CD14-positive monocyte (primary cell): Measurements from ENCODE around the gene ASPSCR1. TPM values are rescaled to one million over a fixed set of nuclear protein-coding genes. Genes with fewer than 3 reads are reported as not detected.

Experiments
- DNase-seq, 3 donors: peaks; one replicate each; pipeline ENCODE4 v3.0.0-alpha.2; 2011 to 2022
- H2AFZ ChIP-seq: 2 replicates; pipeline ENCODE4 v1.6.0; 2012; ENCODE audit warnings: mild to moderate bottlenecking, low read depth, low read length, inconsistent platforms; ENCODE audit not compliant: insufficient read depth, poor library complexity, severe bottlenecking
- H3K27ac ChIP-seq, 2 donors: 1 replicate in 1 of 2; 2 replicates in 1 of 2; pipeline ENCODE4 v1.5.1; 2012 to 2013; ENCODE audit warnings: low read length in 2 of 2, control low read depth in 1 of 2, inconsistent platforms in 1 of 2, low read depth in 1 of 2, mild to moderate bottlenecking in 1 of 2
- H3K27me3 ChIP-seq, 2 donors: one replicate each; pipeline versions ENCODE4 v1.6.0 to v1.6.1; 2011 to 2013; ENCODE audit warnings: low read length in 2 of 2; ENCODE audit not compliant: control insufficient read depth in 2 of 2, insufficient read depth in 2 of 2
- H3K36me3 ChIP-seq, 2 donors: replicated peaks in 1 of 2; 1 replicate in 1 of 2; 2 replicates in 1 of 2; pipeline versions ENCODE4 v1.5.1 to v1.6.1; 2012 to 2013; ENCODE audit warnings: low read length in 2 of 2, control low read depth in 1 of 2, inconsistent platforms in 1 of 2, mild to moderate bottlenecking in 1 of 2; ENCODE audit not compliant: insufficient read depth in 2 of 2, control insufficient read depth in 1 of 2
- H3K4me1 ChIP-seq, 2 donors: 1 replicate in 1 of 2; 2 replicates in 1 of 2; pipeline versions ENCODE4 v1.5.1 to v1.6.1; 2012 to 2013; ENCODE audit warnings: low read length in 2 of 2, control low read depth in 1 of 2, inconsistent platforms in 1 of 2, mild to moderate bottlenecking in 1 of 2, moderate library complexity in 1 of 2; ENCODE audit not compliant: insufficient read depth in 2 of 2, control insufficient read depth in 1 of 2
- H3K4me2 ChIP-seq: replicated peaks from 2 replicates; pipeline ENCODE3; 2012; ENCODE audit warnings: low read length, moderate library complexity, mild to moderate bottlenecking; ENCODE audit not compliant: poor library complexity, severe bottlenecking; ENCODE audit errors: extremely low read depth
- H3K4me3 ChIP-seq, 3 experiments: fragments of 200-600 bp in 1 of 3; sonication (generic) in 1 of 3; replicated peaks in 1 of 3; 1 replicate in 2 of 3; 2 replicates in 1 of 3; pipeline ENCODE4 v1.5.1; 2011 to 2013; ENCODE audit warnings: low read length in 3 of 3, mild to moderate bottlenecking in 3 of 3, control low read depth in 2 of 3, low read depth in 2 of 3, inconsistent platforms in 1 of 3, moderate library complexity in 1 of 3
- H3K79me2 ChIP-seq: 2 replicates; pipeline ENCODE4 v1.6.0; 2012; ENCODE audit warnings: mild to moderate bottlenecking, control low read depth, inconsistent platforms, low read length, moderate library complexity; ENCODE audit not compliant: insufficient read depth
- H3K9ac ChIP-seq: 2 replicates; pipeline ENCODE4 v1.6.0; 2017; ENCODE audit warnings: low read length, mild to moderate bottlenecking; ENCODE audit not compliant: insufficient read depth, poor library complexity, severe bottlenecking
- H3K9me3 ChIP-seq, 2 donors: replicated peaks in 1 of 2; 1 replicate in 1 of 2; 2 replicates in 1 of 2; pipeline versions ENCODE4 v1.5.1 to v1.6.1; 2012 to 2013; ENCODE audit warnings: low read length in 2 of 2, control low read depth in 1 of 2; ENCODE audit not compliant: control insufficient read depth in 1 of 2, insufficient read depth in 1 of 2
- H4K20me1 ChIP-seq: 2 replicates; pipeline ENCODE4 v1.6.0; 2012; ENCODE audit warnings: mild to moderate bottlenecking, low read length, control low read depth, moderate library complexity; ENCODE audit not compliant: insufficient read depth
- H3K27ac Mint-ChIP-seq, 7 donors: one replicate each; pipeline ENCODE4 v1.8.0; 2020; ENCODE audit warnings: mild to moderate bottlenecking in 7 of 7, mixed read lengths in 7 of 7, moderate library complexity in 6 of 7, inconsistent platforms in 2 of 7
- H3K27me3 Mint-ChIP-seq, 3 donors: one replicate each; pipeline ENCODE4 v1.8.0; 2021 to 2022; ENCODE audit warnings: low read depth in 3 of 3, mild to moderate bottlenecking in 3 of 3, mixed read lengths in 3 of 3, moderate library complexity in 3 of 3, inconsistent platforms in 1 of 3
- H3K36me3 Mint-ChIP-seq, 2 donors: one replicate each; pipeline ENCODE4 v1.8.0; 2020; ENCODE audit warnings: mixed read lengths in 2 of 2, inconsistent platforms in 1 of 2, mild to moderate bottlenecking in 1 of 2
- H3K4me1 Mint-ChIP-seq: one replicate; pipeline ENCODE4 v1.8.0; 2020; ENCODE audit warnings: mild to moderate bottlenecking, mixed read lengths
- H3K4me3 Mint-ChIP-seq, 2 donors: one replicate each; pipeline ENCODE4 v1.8.0; 2020; ENCODE audit warnings: mild to moderate bottlenecking in 2 of 2, mixed read lengths in 2 of 2, moderate library complexity in 1 of 2
- H3K9me3 Mint-ChIP-seq, 7 donors: one replicate each; pipeline ENCODE4 v1.8.0; 2020 to 2022; ENCODE audit warnings: mixed read lengths in 7 of 7, mild to moderate bottlenecking in 6 of 7, moderate library complexity in 6 of 7, inconsistent platforms in 2 of 7
- CTCF ChIP-seq: fragments of 200-600 bp; IDR thresholded peaks from one replicate; pipeline ENCODE4 v1.8.0; 2022; ENCODE audit warnings: antibody characterized with exemption, mild to moderate bottlenecking
- WGBS: methylation state at CpG from one replicate; pipeline ENCODE4 v1.1.5; 2013; ENCODE audit warnings: missing lambda C conversion rate; ENCODE audit not compliant: insufficient coverage; 5-methylcytosine and 5-hydroxymethylcytosine counted together
- intact Hi-C, 2 donors: fragments of 100-400 bp; cut with micrococcal nuclease; formaldehyde crosslinking; loops; one replicate each; pipeline versions ENCODE4 v1.15.0 to v1.15.1; 2023
- polyA plus RNA-seq, 3 donors: library from polyadenylated mRNA; depleted of rRNA in 1 of 3; unstranded in 2 of 3; stranded (reverse) in 1 of 3; fragments of 300-500 nt in 2 of 3; fragments of >200 nt in 1 of 3; fragmentation: Illumina TruSeq in 2 of 3; gene quantifications; 1 replicate in 2 of 3; 2 replicates in 1 of 3; pipeline ENCODE4 v1.2.3, GENCODE V29; 2012 to 2021

The ASPSCR1 gene
- polyA plus RNA-seq, 3 donors, result 25.5 to 31.9 (median 25.6) TPM

- Mint-ChIP-seq H3K36me3 (peaks cover 11 to 19% of the 10 kb centered on the region in 2 donors), H3K27me3 (peaks cover 10 to 22% (median 13%) of the 10 kb centered on the region in 3 donors), H3K4me1 (peaks cover 29% of the 10 kb centered on the region), H3K9me3 (peaks cover 0 to 5% (median 0%) of the 10 kb centered on the region in 7 donors), H3K27ac (no peak overlapping the region), H3K4me3 (peak overlapping the region in 1 of 2 donors; percentile 31)
- Histone ChIP-seq H3K4me3 (no peak overlapping the region), H2AFZ (no peak overlapping the region), H3K27ac (no peak overlapping the region), H3K27me3 (peaks cover 6 to 10% of the 10 kb centered on the region in 2 donors), H4K20me1 (peaks cover 11% of the 10 kb centered on the region), H3K4me2 (no peak overlapping the region), H3K9ac (no peak overlapping the region), H3K9me3 (no peaks in the 10 kb centered on the region), H3K4me1 (peaks cover 36 to 51% of the 10 kb centered on the region in 2 donors), H3K36me3 (peaks cover 0 to 7% of the 10 kb centered on the region in 2 donors), H3K79me2 (peaks cover 3% of the 10 kb centered on the region)
- no peak for TF ChIP-seq CTCF
- WGBS, result 100% methylated on average over 4 of the region's 8 CpGs
- intact Hi-C loops, result loop anchor here (5.0 to 10.0 kb wide), 4 partner anchors 59 to 419 kb away; partner anchors contain the start of genes CYBC1 (in 1 of the 2), FASN (in 1 of the 2), NARF (in 1 of the 2) and SLC25A10 (in 1 of the 2)
- DNase-seq, result no peak
These were observed 58.1 kb downstream of the ASPSCR1 start for GRCh38 chr17:82035488-82035887.

- WGBS, result 92% methylated on average over 16 of the region's 20 CpGs
- Mint-ChIP-seq H3K4me3 (peak overlapping the region; percentile 80 to 82), H3K36me3 (peaks cover 11 to 19% of the 10 kb centered on the region in 2 donors), H3K9me3 (peaks cover 0 to 5% (median 0%) of the 10 kb centered on the region in 7 donors), H3K27ac (peak overlapping the region in 1 of 7 donors; percentile 64), H3K4me1 (peaks cover 29% of the 10 kb centered on the region), H3K27me3 (peaks cover 11 to 17% (median 12%) of the 10 kb centered on the region in 3 donors)
- peaks cover 11% of the 10 kb centered on the region for H4K20me1 ChIP-seq
- H3K36me3 ChIP-seq, result peaks cover 0 to 7% of the 10 kb centered on the region in 2 donors
- intact Hi-C loops, result loop anchor here (5.0 to 10.0 kb wide), 4 partner anchors 59 to 419 kb away; partner anchors contain the start of genes CYBC1 (in 1 of the 2), FASN (in 1 of the 2), NARF (in 1 of the 2) and SLC25A10 (in 1 of the 2)
- H3K9me3 ChIP-seq, result no peaks in the 10 kb centered on the region
- no peak for TF ChIP-seq CTCF
- no peak overlapping the region for H3K27ac ChIP-seq
- no peak overlapping the region for H2AFZ ChIP-seq
- DNase-seq, result no peak
- peak overlapping the region; percentile 100 for H3K4me2 ChIP-seq
- H3K79me2 ChIP-seq, result peaks cover 3% of the 10 kb centered on the region
- H3K9ac ChIP-seq, result peak overlapping the region; percentile 75
- H3K4me3 ChIP-seq, result peak overlapping the region in 1 of 3 experiments; percentile 89
- H3K4me1 ChIP-seq, result peaks cover 32 to 45% of the 10 kb centered on the region in 2 donors
- peaks cover 6 to 10% of the 10 kb centered on the region in 2 donors for H3K27me3 ChIP-seq
These were observed 58.7 kb downstream of the ASPSCR1 start for GRCh38 chr17:82035956-82036633.
